Neuronal stem cell (in vitro differentiated cells): ENCODE measurements around the gene BRD1.
"Not testable (repeated sequence)": the region's sequence is repeated elsewhere in the genome, so short reads cannot be mapped to it uniquely, and the experiment has no call there.

ENCODE experiments used
- DNase-seq: peaks from one replicate; pipeline ENCODE4 v3.0.0-alpha.2; 2013; ENCODE audit warnings: low spot score
- H2AFZ ChIP-seq: one replicate; pipeline ENCODE4 v1.6.1; 2013; ENCODE audit warnings: mild to moderate bottlenecking, low read length, inconsistent platforms
- H2AK5ac ChIP-seq: 2 replicates; pipeline ENCODE4 v1.6.1; 2013; ENCODE audit warnings: low read depth, mild to moderate bottlenecking, inconsistent platforms, low read length, moderate library complexity, mixed read lengths
- H2BK120ac ChIP-seq: 2 replicates; pipeline ENCODE4 v1.6.1; 2013; ENCODE audit warnings: low read depth, mild to moderate bottlenecking, inconsistent platforms, low read length, moderate library complexity, mixed read lengths
- H2BK12ac ChIP-seq: one replicate; pipeline ENCODE4 v1.6.1; 2013; ENCODE audit warnings: low read length, inconsistent platforms
- H2BK15ac ChIP-seq: 2 replicates; pipeline ENCODE4 v1.6.1; 2013; ENCODE audit warnings: mild to moderate bottlenecking, low read length, inconsistent platforms, mixed read lengths
- H2BK5ac ChIP-seq: one replicate; pipeline ENCODE4 v1.6.1; 2013; ENCODE audit warnings: inconsistent platforms, mild to moderate bottlenecking, low read length, moderate library complexity
- H3K14ac ChIP-seq: one replicate; pipeline ENCODE4 v1.6.1; 2013; ENCODE audit warnings: low read length, inconsistent platforms
- H3K18ac ChIP-seq: 2 replicates; pipeline ENCODE4 v1.6.1; 2013; ENCODE audit warnings: low read length, inconsistent platforms
- H3K23ac ChIP-seq: 2 replicates; pipeline ENCODE4 v1.6.1; 2013; ENCODE audit warnings: low read depth, mild to moderate bottlenecking, mixed read lengths, low read length, inconsistent platforms; ENCODE audit not compliant: poor library complexity
- H3K27ac ChIP-seq: replicated peaks from 3 replicates; pipeline ENCODE4 v1.5.1; 2013; ENCODE audit warnings: low read length, inconsistent platforms
- H3K27me3 ChIP-seq, 3 experiments: 2 replicates each; pipeline ENCODE4 v1.6.1; 2013; ENCODE audit warnings: low read length in 3 of 3, mild to moderate bottlenecking in 2 of 3, inconsistent platforms in 1 of 3, low read depth in 1 of 3, mixed read lengths in 1 of 3, moderate library complexity in 1 of 3; ENCODE audit not compliant: control insufficient read depth in 3 of 3, insufficient read depth in 3 of 3
- H3K36me3 ChIP-seq, 2 donors: replicated peaks in 1 of 2; 2 replicates each; pipeline ENCODE4 v1.6.1; 2013; ENCODE audit warnings: low read length in 2 of 2; ENCODE audit not compliant: control insufficient read depth in 2 of 2, insufficient read depth in 2 of 2
- H3K4ac ChIP-seq: 2 replicates; pipeline ENCODE4 v1.6.1; 2013; ENCODE audit warnings: inconsistent platforms, mild to moderate bottlenecking, low read length, moderate library complexity
- H3K4me1 ChIP-seq, 2 donors: 1 replicate in 1 of 2; 2 replicates in 1 of 2; pipeline ENCODE4 v1.6.1; 2013; ENCODE audit warnings: low read length in 2 of 2, low read depth in 1 of 2; ENCODE audit not compliant: control insufficient read depth in 2 of 2, insufficient read depth in 1 of 2
- H3K4me2 ChIP-seq: one replicate; pipeline ENCODE4 v1.6.1; 2013; ENCODE audit warnings: mild to moderate bottlenecking, low read length, inconsistent platforms; ENCODE audit not compliant: insufficient read depth, poor library complexity, severe bottlenecking
- H3K4me3 ChIP-seq, 2 donors: 2 replicates each; pipeline ENCODE4 v1.5.1; 2013; ENCODE audit warnings: low read length in 2 of 2, mild to moderate bottlenecking in 2 of 2, inconsistent platforms in 1 of 2, moderate library complexity in 1 of 2
- H3K79me1 ChIP-seq: one replicate; pipeline ENCODE4 v1.6.1; 2013; ENCODE audit warnings: low read depth, mild to moderate bottlenecking, inconsistent platforms, low read length, moderate library complexity
- H3K9ac ChIP-seq: one replicate; pipeline ENCODE4 v1.6.1; 2013; ENCODE audit warnings: mild to moderate bottlenecking, low read depth, low read length, inconsistent platforms; ENCODE audit not compliant: poor library complexity
- H3K9me3 ChIP-seq, 2 donors: replicated peaks in 1 of 2; 2 replicates each; pipeline versions ENCODE3 to v1.6.1; 2013; ENCODE audit warnings: low read length in 2 of 2, mild to moderate bottlenecking in 2 of 2, inconsistent platforms in 1 of 2, low read depth in 1 of 2, mixed read lengths in 1 of 2, moderate library complexity in 1 of 2; ENCODE audit not compliant: control insufficient read depth in 2 of 2, insufficient read depth in 1 of 2
- H4K8ac ChIP-seq: one replicate; pipeline ENCODE4 v1.6.1; 2013; ENCODE audit warnings: low read depth, mild to moderate bottlenecking, inconsistent platforms, low read length, moderate library complexity
- H4K91ac ChIP-seq: one replicate; pipeline ENCODE4 v1.6.1; 2013; ENCODE audit warnings: low read length, low read depth, mild to moderate bottlenecking, inconsistent platforms; ENCODE audit not compliant: poor library complexity
- WGBS, 2 donors: extraction: QIAGEN DNeasy Blood & Tissue Kit; methylation state at CpG; one replicate each; pipeline ENCODE4 v1.1.7; 2013; ENCODE audit warnings: missing lambda C conversion rate in 2 of 2, mixed read lengths in 1 of 2; ENCODE audit not compliant: insufficient read length in 2 of 2, insufficient replicate concordance in 1 of 2; ENCODE audit errors: extremely low coverage in 2 of 2; 5-methylcytosine and 5-hydroxymethylcytosine counted together

Gene BRD1

DNA sequence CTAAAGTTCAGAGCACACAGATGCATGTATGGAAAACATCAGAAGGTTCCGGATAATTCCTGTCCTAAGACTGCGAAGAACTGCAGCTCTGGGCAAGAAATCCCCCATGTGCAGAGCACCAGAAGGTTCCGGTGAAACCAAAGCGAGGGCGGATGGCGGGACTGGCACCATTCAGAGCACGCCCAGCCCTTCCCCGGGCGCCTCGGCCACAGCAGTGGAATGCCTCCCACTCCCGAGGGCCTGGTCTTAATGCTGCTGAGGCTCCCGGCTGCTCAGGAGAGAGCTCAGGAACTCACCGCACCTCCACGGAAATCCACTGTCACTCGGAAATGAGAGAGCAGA lies 43.1 kb downstream of the BRD1 start:
- Histone ChIP-seq H3K9me3 (no peaks in the 10 kb centered on the region), H2AFZ (no peak overlapping the region), H3K4ac (no peak overlapping the region), H4K8ac (no peak overlapping the region), H3K27me3 (no peaks in the 10 kb centered on the region), H3K18ac (no peak overlapping the region), H3K14ac (peak overlapping the region; percentile 63), H2BK5ac (no peak overlapping the region), H3K36me3 (peaks cover 48 to 91% of the 10 kb centered on the region in 2 donors), H3K9ac (peak overlapping the region; percentile 44), H2BK120ac (no peak overlapping the region), H4K91ac (no peak overlapping the region), H3K27ac (no peak overlapping the region), H3K4me3 (no peak overlapping the region), H2AK5ac (no peak overlapping the region), H3K4me1 (no peaks in the 10 kb centered on the region), H3K4me2 (no peak overlapping the region), H3K79me1 (peaks cover 45% of the 10 kb centered on the region), H3K23ac (no peak overlapping the region), H2BK12ac (no peak overlapping the region), H2BK15ac (no peak overlapping the region)
- DNase-seq: no peak
- WGBS, 2 donors: no CpG with 5 or more reads among the region's 15 CpGs

DNA sequence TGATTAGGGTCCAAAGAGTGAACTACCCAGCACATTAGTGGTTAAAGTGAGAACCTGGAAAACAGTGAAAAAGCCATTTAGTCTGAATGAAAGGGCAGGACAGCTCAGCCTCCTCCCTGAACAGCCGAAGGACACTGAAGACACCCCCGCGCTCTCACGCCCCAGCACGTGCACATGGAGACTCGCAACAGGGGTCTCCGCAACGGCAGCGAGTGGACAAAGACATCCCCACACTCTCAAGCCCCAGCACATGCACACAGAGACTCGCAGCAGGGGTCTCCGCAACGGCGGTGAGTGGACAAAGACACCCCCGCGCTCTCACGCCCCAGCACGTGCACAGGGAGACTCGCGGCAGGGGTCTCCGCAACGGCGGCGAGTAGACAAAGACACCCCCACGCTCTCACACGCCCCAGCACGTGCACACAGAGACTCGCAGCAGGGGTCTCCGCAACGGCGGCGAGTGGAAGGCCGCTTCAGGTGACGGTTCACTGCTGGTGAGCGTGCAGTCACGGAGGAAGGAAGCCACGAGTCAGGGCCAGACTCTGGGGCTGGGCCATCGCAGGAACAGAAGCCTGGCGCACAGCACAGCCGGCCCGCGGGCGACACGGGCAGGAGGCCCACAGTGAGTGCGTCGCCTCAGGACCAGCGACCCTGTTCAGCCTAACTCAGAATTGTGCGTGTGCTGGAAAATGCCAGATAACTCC lies 43.6 kb downstream of the BRD1 start:
- Histone ChIP-seq H3K23ac (no peak overlapping the region), H3K79me1 (peaks cover 43% of the 10 kb centered on the region), H3K9ac (no peak overlapping the region), H3K36me3 (peaks cover 44 to 91% of the 10 kb centered on the region in 2 donors), H2BK5ac (no peak overlapping the region), H4K91ac (no peak overlapping the region), H2AFZ (no peak overlapping the region), H3K4ac (no peak overlapping the region), H2BK120ac (no peak overlapping the region), H3K18ac (peak overlapping the region; percentile 2), H3K4me3 (no peak overlapping the region), H3K4me2 (no peak overlapping the region), H2BK15ac (no peak overlapping the region), H3K14ac (peak overlapping the region; percentile 63), H2BK12ac (no peak overlapping the region), H3K27me3 (no peaks in the 10 kb centered on the region), H3K9me3 (no peaks in the 10 kb centered on the region), H2AK5ac (no peak overlapping the region), H4K8ac (peak overlapping the region; percentile 23), H3K27ac (no peak overlapping the region), H3K4me1 (no peaks in the 10 kb centered on the region)
- no peak for DNase-seq
- WGBS, 2 donors: no CpG with 5 or more reads among the region's 47 CpGs

GRCh38 chr22:49783036-49783746 lies 44.5 kb downstream of the BRD1 start:
- Histone ChIP-seq H2BK15ac (no peak overlapping the region), H2BK12ac (no peak overlapping the region), H2AFZ (no peak overlapping the region), H2BK120ac (no peak overlapping the region), H4K91ac (no peak overlapping the region), H4K8ac (no peak overlapping the region), H3K23ac (peak overlapping the region; percentile 80), H3K4me2 (no peak overlapping the region), H3K79me1 (peaks cover 40% of the 10 kb centered on the region), H3K18ac (no peak overlapping the region), H3K4me1 (no peaks in the 10 kb centered on the region), H3K27ac (no peak overlapping the region), H3K4me3 (no peak overlapping the region), H2BK5ac (no peak overlapping the region), H3K4ac (peak overlapping the region; percentile 11), H3K9me3 (no peaks in the 10 kb centered on the region), H2AK5ac (no peak overlapping the region), H3K14ac (no peak overlapping the region), H3K9ac (peak overlapping the region; percentile 72), H3K36me3 (peaks cover 44 to 87% of the 10 kb centered on the region in 2 donors), H3K27me3 (no peaks in the 10 kb centered on the region)
- WGBS, 2 donors: no CpG with 5 or more reads among the region's 29 CpGs
- DNase-seq: no peak

DNA sequence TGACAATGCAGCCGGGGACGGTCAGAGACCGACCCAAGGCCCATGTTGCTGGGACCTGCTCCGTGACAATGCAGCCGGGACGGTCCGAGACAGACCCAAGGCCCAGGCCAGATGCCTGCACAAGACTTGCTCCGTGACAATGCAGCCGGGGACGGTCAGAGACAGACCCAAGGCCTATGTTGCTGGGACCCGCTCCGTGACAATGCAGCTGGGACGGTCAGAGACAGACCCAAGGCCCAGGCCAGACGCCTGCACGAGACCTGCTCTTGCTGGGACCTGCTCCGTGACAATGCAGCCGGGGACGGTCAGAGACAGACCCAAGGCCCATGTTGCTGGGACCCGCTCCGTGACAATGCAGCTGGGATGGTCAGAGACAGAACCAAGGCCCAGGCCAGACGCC lies 45.8 kb downstream of the BRD1 start:
- not testable (repeated sequence) for H2BK120ac ChIP-seq, DNase-seq, H3K9ac ChIP-seq, H3K18ac ChIP-seq, H4K8ac ChIP-seq, H3K4me2 ChIP-seq, H3K23ac ChIP-seq, H3K4me3 ChIP-seq, H3K9me3 ChIP-seq, H2AFZ ChIP-seq, H2AK5ac ChIP-seq, H2BK5ac ChIP-seq, H4K91ac ChIP-seq, H3K4me1 ChIP-seq, H3K14ac ChIP-seq, H2BK12ac ChIP-seq, H3K27ac ChIP-seq, H2BK15ac ChIP-seq, H3K27me3 ChIP-seq, H3K4ac ChIP-seq
- peaks cover 47 to 87% of the 10 kb centered on the region in 2 donors for H3K36me3 ChIP-seq
- peaks cover 45% of the 10 kb centered on the region for H3K79me1 ChIP-seq
- WGBS, 2 donors: no CpG with 5 or more reads among the region's 21 CpGs
